ENCODE measurements around the gene CDC73.

Gene CDC73

DNA sequence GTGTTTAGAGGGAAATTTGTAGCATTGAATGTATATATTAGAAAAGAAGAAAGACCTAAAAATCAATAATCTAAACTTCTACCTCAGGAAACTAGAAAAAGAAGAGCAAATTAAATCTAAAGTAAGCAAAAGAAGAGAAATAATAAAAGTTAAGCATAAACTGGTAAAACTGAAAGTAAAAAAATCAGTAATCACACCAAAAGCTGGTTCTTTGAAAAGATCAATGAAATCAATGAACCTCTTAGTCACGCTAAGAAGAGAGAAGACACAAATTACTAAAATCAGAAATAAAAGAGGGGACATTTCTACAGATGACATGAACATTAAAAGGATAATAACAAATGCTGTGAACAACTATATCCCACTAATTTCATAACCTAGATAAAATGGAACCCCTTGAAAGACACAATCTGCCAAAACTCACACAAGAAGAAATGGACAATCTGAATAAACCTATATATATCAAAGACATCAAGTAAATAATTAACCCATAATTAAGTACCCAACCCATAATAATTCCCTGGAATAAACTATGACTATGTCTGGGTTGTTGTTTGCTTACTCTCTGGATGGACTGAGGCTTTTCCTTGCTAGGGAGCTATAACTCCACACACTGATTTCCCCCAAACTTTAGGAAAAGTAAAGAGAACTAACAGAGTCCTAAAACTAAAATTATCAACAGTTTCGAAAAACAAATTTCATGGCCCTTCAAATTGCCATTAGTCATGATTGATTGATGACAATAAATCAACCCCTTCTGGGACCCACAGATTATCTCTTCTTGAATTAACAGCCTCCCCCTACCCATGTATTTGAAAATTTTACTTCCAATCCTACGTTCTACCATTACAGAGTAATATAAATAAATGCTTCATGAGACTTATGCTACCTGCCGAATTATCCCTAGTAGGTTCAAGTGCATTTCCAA lies 2.8 kb upstream of the CDC73 start:
- Histone ChIP-seq H4K20me1 (ENCODE audit: insufficient read depth, low read length) (peaks cover under 1% of the 10 kb centered on the region; the same call in 1 of the 2 replicates), H2AFZ (ENCODE audit: low read depth, low read length) (peak overlapping the region; percentile 38), H3K27ac (ENCODE audit: low read length) (no peak overlapping the region), H3K79me2 (ENCODE audit: insufficient read depth, low read length) (peaks cover 20% of the 10 kb centered on the region), H3K27me3 (ENCODE audit: insufficient read depth, low read length, poor library complexity) (peaks cover 4% of the 10 kb centered on the region), H3K36me3 (ENCODE audit: insufficient read depth, low read length) (0 out of 2 replicates have a peak, but pooled peaks cover 2% of the 10 kb centered on the region), H3K4me1 (ENCODE audit: insufficient read depth, low read length) (peaks cover 25% of the 10 kb centered on the region), H3K4me3 (ENCODE audit: low read depth in 1 of 2, low read length in 2 of 2) (no peak overlapping the region), H3K9me3 (ENCODE audit: insufficient read depth, low read length, severe bottlenecking) (no peaks in the 10 kb centered on the region), H3K4me2 (ENCODE audit: insufficient read depth, low read length) (peak overlapping the region; percentile 32; the same call in 1 of the 2 replicates), H3K9ac (ENCODE audit: low read depth, low read length) (no peak overlapping the region)
- TF ChIP-seq EZH2 (IDR thresholded peaks at IDR 0.05; ENCODE audit: borderline replicate concordance, low read depth, low read length, severe bottlenecking): no peak
- no peak for TF ChIP-seq CTCF (IDR thresholded peaks at IDR 0.05; ENCODE audit: borderline replicate concordance, extremely low read depth, low read length, poor library complexity, severe bottlenecking)
- DNase-seq (no peak), ATAC-seq (ENCODE audit: insufficient read depth, low read depth) (no peak)

DNA sequence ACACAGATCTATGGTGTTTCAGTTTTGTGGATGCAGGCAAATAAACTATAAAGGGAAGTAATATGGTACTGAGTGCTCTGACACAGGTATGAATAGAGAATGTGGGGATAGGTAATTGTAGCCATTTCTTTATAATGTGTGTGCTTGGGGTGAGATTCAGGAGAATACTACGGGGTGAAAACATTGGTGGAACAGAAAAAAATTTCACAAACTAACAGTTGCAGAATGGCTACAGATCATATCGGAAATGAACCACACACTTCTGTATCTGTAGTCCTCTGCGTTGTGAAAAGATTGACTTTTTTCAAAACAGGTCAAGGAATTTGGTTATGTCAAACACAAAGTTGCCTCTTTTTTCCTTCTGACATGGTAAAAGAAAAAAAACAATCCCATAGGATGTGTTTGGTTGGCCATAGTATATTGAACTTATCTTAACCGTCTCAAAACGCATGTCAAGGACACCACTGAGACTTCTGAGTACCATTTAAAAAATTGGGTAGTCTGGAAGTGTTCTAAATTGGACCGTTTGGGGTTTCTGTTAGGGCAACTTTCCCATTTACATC lies 1.1 kb upstream of the CDC73 start:
- H4K20me1 ChIP-seq (ENCODE audit: insufficient read depth, low read length): peaks cover 8% of the 10 kb centered on the region; the same call in 1 of the 2 replicates
- peaks cover 4% of the 10 kb centered on the region for H3K27me3 ChIP-seq (ENCODE audit: insufficient read depth, low read length, poor library complexity)
- peak overlapping the region; percentile 99 for H2AFZ ChIP-seq (ENCODE audit: low read depth, low read length)
- DNase-seq (no peak), ATAC-seq (ENCODE audit: insufficient read depth, low read depth) (no peak)
- no peak overlapping the region for H3K27ac ChIP-seq (ENCODE audit: low read length)
- peak overlapping the region; percentile 78 to 82; a peak in 3 of 4 replicates for H3K4me3 ChIP-seq (ENCODE audit: low read depth in 1 of 2, low read length in 2 of 2)
- peaks cover 17% of the 10 kb centered on the region for H3K36me3 ChIP-seq (ENCODE audit: insufficient read depth, low read length)
- no peak for TF ChIP-seq EZH2 (IDR thresholded peaks at IDR 0.05; ENCODE audit: borderline replicate concordance, low read depth, low read length, severe bottlenecking)
- no peak for TF ChIP-seq CTCF (IDR thresholded peaks at IDR 0.05; ENCODE audit: borderline replicate concordance, extremely low read depth, low read length, poor library complexity, severe bottlenecking)
- H3K9me3 ChIP-seq (ENCODE audit: insufficient read depth, low read length, severe bottlenecking): no peaks in the 10 kb centered on the region
- H3K9ac ChIP-seq (ENCODE audit: low read depth, low read length): peak overlapping the region; percentile 78
- H3K4me2 ChIP-seq (ENCODE audit: insufficient read depth, low read length): peak overlapping the region; percentile 89
- peaks cover 36% of the 10 kb centered on the region for H3K79me2 ChIP-seq (ENCODE audit: insufficient read depth, low read length)
- H3K4me1 ChIP-seq (ENCODE audit: insufficient read depth, low read length): peaks cover 41% of the 10 kb centered on the region

- Histone ChIP-seq H3K4me3 (ENCODE audit: low read depth in 1 of 2, low read length in 2 of 2) (peak overlapping the region in 1 of 2 experiments; percentile 78; a peak in 3 of 4 replicates), H3K36me3 (ENCODE audit: insufficient read depth, low read length) (peaks cover 34% of the 10 kb centered on the region), H3K9ac (ENCODE audit: low read depth, low read length) (peak overlapping the region; percentile 78), H3K4me1 (ENCODE audit: insufficient read depth, low read length) (peaks cover 47% of the 10 kb centered on the region), H4K20me1 (ENCODE audit: insufficient read depth, low read length) (peaks cover 12% of the 10 kb centered on the region; the same call in 1 of the 2 replicates), H3K27ac (ENCODE audit: low read length) (no peak overlapping the region; the same call in 1 of the 2 replicates), H3K79me2 (ENCODE audit: insufficient read depth, low read length) (peaks cover 67% of the 10 kb centered on the region), H2AFZ (ENCODE audit: low read depth, low read length) (no peak overlapping the region), H3K27me3 (ENCODE audit: insufficient read depth, low read length, poor library complexity) (peaks cover 4% of the 10 kb centered on the region), H3K9me3 (ENCODE audit: insufficient read depth, low read length, severe bottlenecking) (no peaks in the 10 kb centered on the region), H3K4me2 (ENCODE audit: insufficient read depth, low read length) (peak overlapping the region; percentile 89)
- DNase-seq (no peak), ATAC-seq (ENCODE audit: insufficient read depth, low read depth) (no peak)
- TF ChIP-seq CTCF (IDR thresholded peaks at IDR 0.05; ENCODE audit: borderline replicate concordance, extremely low read depth, low read length, poor library complexity, severe bottlenecking): no peak
Measured at GRCh38 chr1:193123751-193124150, 1.9 kb downstream of the CDC73 start.
